Measurements from ENCODE around the gene RHOBTB1. TPM values are rescaled to one million over a fixed set of nuclear protein-coding genes. Genes with fewer than 3 reads are reported as not detected.
A peak's percentile ranks its signal among the peaks of the same experiment; 100 is the strongest.

RHOBTB1 gene
- total and polyA plus RNA-seq, 2 donors (not counting 1 experiment from before 2014, with no cell fraction given), result 19.8 to 42.6 TPM

GRCh38 chr10:60944910-60945297 is 919 bp upstream of the RHOBTB1 start:
- H4K20me1 ChIP-seq (ENCODE audit: control insufficient read depth, extremely low read depth, insufficient read depth, low read length), result no peaks in the 10 kb centered on the region
- no peaks in the 10 kb centered on the region for H3K9me3 ChIP-seq (ENCODE audit: control insufficient read depth, insufficient read depth, low read depth, low read length)
- H3K4me1 ChIP-seq (ENCODE audit: control insufficient read depth, extremely low read depth, insufficient read depth, low read length), result peaks cover 3% of the 10 kb centered on the region
- H3K4me2 ChIP-seq (ENCODE audit: extremely low read depth, insufficient read depth, low read length), result peak overlapping the region; percentile 99
- H3K36me3 ChIP-seq (ENCODE audit: control insufficient read depth, insufficient read depth, low read length), result no peaks in the 10 kb centered on the region
- no peak overlapping the region for H2AFZ ChIP-seq (ENCODE audit: low read length)
- TF ChIP-seq CTCF (conservative IDR thresholded peaks at IDR 0.05 in 1 of 2, IDR thresholded peaks at IDR 0.05 in 1 of 2; ENCODE audit: low read depth in 1 of 2, low read length in 2 of 2), result no peak
- no peak for TF ChIP-seq EZH2 (IDR thresholded peaks at IDR 0.05; ENCODE audit: low read length, missing control alignments)
- peak overlapping the region; percentile 62 to 82 (median 70) for H3K4me3 ChIP-seq (replicated peaks in 1 of 4; ENCODE audit: control extremely low read depth in 1 of 4, insufficient read depth in 1 of 4, low read depth in 3 of 4, low read length in 4 of 4)
- no peaks in the 10 kb centered on the region for H3K79me2 ChIP-seq (ENCODE audit: control insufficient read depth, insufficient read depth, low read length)
- H3K27me3 ChIP-seq (ENCODE audit: control insufficient read depth, insufficient read depth, low read length), result no peaks in the 10 kb centered on the region
- no peak for DNase-seq (ENCODE audit: low read depth in 2 of 2)
- H3K27ac ChIP-seq (ENCODE audit: insufficient read depth, low read length), result peak overlapping the region; percentile 98
- peak overlapping the region; percentile 89 for H3K9ac ChIP-seq (ENCODE audit: insufficient read depth, low read length)

- Histone ChIP-seq H3K9ac (ENCODE audit: insufficient read depth, low read length) (peak overlapping the region; percentile 89), H3K27ac (ENCODE audit: insufficient read depth, low read length) (peak overlapping the region; percentile 98), H4K20me1 (ENCODE audit: control insufficient read depth, extremely low read depth, insufficient read depth, low read length) (no peaks in the 10 kb centered on the region), H3K36me3 (ENCODE audit: control insufficient read depth, insufficient read depth, low read length) (no peaks in the 10 kb centered on the region), H2AFZ (ENCODE audit: low read length) (peak overlapping the region; percentile 69), H3K4me2 (ENCODE audit: extremely low read depth, insufficient read depth, low read length) (peak overlapping the region; percentile 99), H3K27me3 (ENCODE audit: control insufficient read depth, insufficient read depth, low read length) (no peaks in the 10 kb centered on the region), H3K79me2 (ENCODE audit: control insufficient read depth, insufficient read depth, low read length) (no peaks in the 10 kb centered on the region), H3K4me1 (ENCODE audit: control insufficient read depth, extremely low read depth, insufficient read depth, low read length) (peaks cover 6% of the 10 kb centered on the region), H3K9me3 (ENCODE audit: control insufficient read depth, insufficient read depth, low read depth, low read length) (no peaks in the 10 kb centered on the region), H3K4me3 (replicated peaks in 1 of 4; ENCODE audit: control extremely low read depth in 1 of 4, insufficient read depth in 1 of 4, low read depth in 3 of 4, low read length in 4 of 4) (peak overlapping the region; percentile 72 to 96 (median 78))
- peak; percentile 52 to 57 for DNase-seq (ENCODE audit: low read depth in 2 of 2)
- no peak for TF ChIP-seq EZH2 (IDR thresholded peaks at IDR 0.05; ENCODE audit: low read length, missing control alignments)
- no peak for TF ChIP-seq CTCF (conservative IDR thresholded peaks at IDR 0.05 in 1 of 2, IDR thresholded peaks at IDR 0.05 in 1 of 2; ENCODE audit: low read depth in 1 of 2, low read length in 2 of 2)
These were observed 498 bp downstream of the RHOBTB1 start for GRCh38 chr10:60943316-60944057.

- Histone ChIP-seq H2AFZ (ENCODE audit: low read length) (peak overlapping the region; percentile 69), H3K4me1 (ENCODE audit: control insufficient read depth, extremely low read depth, insufficient read depth, low read length) (peaks cover 9% of the 10 kb centered on the region), H3K27ac (ENCODE audit: insufficient read depth, low read length) (peak overlapping the region; percentile 98), H3K9ac (ENCODE audit: insufficient read depth, low read length) (peak overlapping the region; percentile 89), H3K36me3 (ENCODE audit: control insufficient read depth, insufficient read depth, low read length) (no peaks in the 10 kb centered on the region), H3K4me2 (ENCODE audit: extremely low read depth, insufficient read depth, low read length) (peak overlapping the region; percentile 99), H3K27me3 (ENCODE audit: control insufficient read depth, insufficient read depth, low read length) (no peaks in the 10 kb centered on the region), H3K4me3 (replicated peaks in 1 of 4; ENCODE audit: control extremely low read depth in 1 of 4, insufficient read depth in 1 of 4, low read depth in 3 of 4, low read length in 4 of 4) (peak overlapping the region; percentile 72 to 96 (median 78)), H4K20me1 (ENCODE audit: control insufficient read depth, extremely low read depth, insufficient read depth, low read length) (no peaks in the 10 kb centered on the region), H3K9me3 (ENCODE audit: control insufficient read depth, insufficient read depth, low read depth, low read length) (no peaks in the 10 kb centered on the region), H3K79me2 (ENCODE audit: control insufficient read depth, insufficient read depth, low read length) (no peaks in the 10 kb centered on the region)
- TF ChIP-seq CTCF (conservative IDR thresholded peaks at IDR 0.05 in 1 of 2, IDR thresholded peaks at IDR 0.05 in 1 of 2; ENCODE audit: low read depth in 1 of 2, low read length in 2 of 2) (no peak), EZH2 (IDR thresholded peaks at IDR 0.05; ENCODE audit: low read length, missing control alignments) (no peak)
- peak; percentile 49 to 52 for DNase-seq (ENCODE audit: low read depth in 2 of 2)
These were observed 1.1 kb downstream of the RHOBTB1 start for GRCh38 chr10:60942788-60943315.
